Brain pericyte (primary cell): ENCODE data around the gene CTAG1A.
"Not testable (repeated sequence)": the region's sequence is repeated elsewhere in the genome, so short reads cannot be mapped to it uniquely, and the experiment has no call there.

Source experiments
- DNase-seq: peaks from one replicate; pipeline ENCODE4 v3.0.0-alpha.2; 2012; ENCODE audit warnings: low read depth, low spot score

Gene CTAG1A

GRCh38 chrX:154573061-154573460 is 11.9 kb upstream of the CTAG1A start:
- not testable (repeated sequence) for DNase-seq

GRCh38 chrX:154575076-154575475 is 9.9 kb upstream of the CTAG1A start:
- not testable (repeated sequence) for DNase-seq

GRCh38 chrX:154582994-154583393 is 1.9 kb upstream of the CTAG1A start:
- DNase-seq = not testable (repeated sequence)

- DNase-seq = not testable (repeated sequence)
These were observed 5.5 kb downstream of the CTAG1A start for GRCh38 chrX:154590415-154590814.

- no peak for DNase-seq
These were observed 7.6 kb downstream of the CTAG1A start for GRCh38 chrX:154592505-154592904.

GRCh38 chrX:154593201-154593600 is 8.3 kb downstream of the CTAG1A start:
- DNase-seq = no peak

GRCh38 chrX:154594491-154594890 is 9.6 kb downstream of the CTAG1A start:
- no peak for DNase-seq

- no peak for DNase-seq
These were observed 10.8 kb downstream of the CTAG1A start for GRCh38 chrX:154595559-154596249.

- DNase-seq = no peak
These were observed 11.5 kb downstream of the CTAG1A start for GRCh38 chrX:154596290-154596929.

- DNase-seq = no peak
These were observed 12.3 kb downstream of the CTAG1A start for GRCh38 chrX:154597221-154597620.

GRCh38 chrX:154598656-154599055 is 13.7 kb downstream of the CTAG1A start:
- DNase-seq = no peak

GRCh38 chrX:154599531-154599930 is 14.6 kb downstream of the CTAG1A start:
- DNase-seq = no peak

GRCh38 chrX:154600759-154601374 is 15.9 kb downstream of the CTAG1A start:
- DNase-seq = no peak

GRCh38 chrX:154602226-154602625 is 17.3 kb downstream of the CTAG1A start:
- no peak for DNase-seq

GRCh38 chrX:154602766-154603437 is 18.0 kb downstream of the CTAG1A start:
- DNase-seq = no peak

GRCh38 chrX:154603438-154604430 is 18.8 kb downstream of the CTAG1A start:
- no peak for DNase-seq

GRCh38 chrX:154605566-154605965 is 20.6 kb downstream of the CTAG1A start:
- DNase-seq = no peak

GRCh38 chrX:154607370-154607769 is 22.4 kb downstream of the CTAG1A start:
- DNase-seq = no peak

GRCh38 chrX:154607976-154608375 is 23.0 kb downstream of the CTAG1A start:
- not testable (repeated sequence) for DNase-seq

- not testable (repeated sequence) for DNase-seq
These were observed 23.9 kb downstream of the CTAG1A start for GRCh38 chrX:154608823-154609222.

GRCh38 chrX:154611146-154611545 is 26.2 kb downstream of the CTAG1A start:
- DNase-seq = not testable (repeated sequence)
